MM.1S (cell line): ENCODE measurements around the gene KIAA1217.

Source experiments
- DNase-seq: peaks from one replicate; pipeline ENCODE4 v3.0.0-alpha.2; 2015
- H2AFZ ChIP-seq: fragments of 300-600 bp; sonication (generic); 2 replicates; pipeline ENCODE4 v1.6.0; 2016; ENCODE audit warnings: antibody characterized with exemption, low read length
- H3F3A ChIP-seq: fragments of 300-600 bp; sonication (generic); 2 replicates; pipeline ENCODE4 v1.6.1; 2016; ENCODE audit warnings: mild to moderate bottlenecking, antibody characterized with exemption, low read length, moderate library complexity, mixed read lengths; ENCODE audit not compliant: insufficient read depth
- H3K27ac ChIP-seq: fragments of 300-600 bp; sonication (generic); 2 replicates; pipeline ENCODE4 v1.5.1; 2016; ENCODE audit warnings: mild to moderate bottlenecking, low read length
- H3K27me3 ChIP-seq: fragments of 300-600 bp; sonication (generic); replicated peaks from 2 replicates; pipeline ENCODE4 v1.6.0; 2016; ENCODE audit warnings: low read length; ENCODE audit not compliant: insufficient read depth
- H3K36me3 ChIP-seq: fragments of 300-600 bp; sonication (generic); replicated peaks from 2 replicates; pipeline ENCODE4 v1.6.1; 2016; ENCODE audit warnings: mild to moderate bottlenecking, low read length, mixed read lengths; ENCODE audit not compliant: insufficient read depth
- H3K4me1 ChIP-seq: fragments of 300-600 bp; sonication (generic); 2 replicates; pipeline ENCODE4 v1.6.1; 2016; ENCODE audit warnings: low read length, mixed read lengths
- H3K4me2 ChIP-seq: fragments of 300-600 bp; sonication (generic); 2 replicates; pipeline ENCODE4 v1.6.0; 2016; ENCODE audit warnings: low read depth, low read length
- H3K4me3 ChIP-seq: fragments of 300-600 bp; sonication (generic); 2 replicates; pipeline ENCODE4 v1.5.1; 2016; ENCODE audit warnings: low read length, mixed read lengths
- H3K79me2 ChIP-seq: fragments of 300-600 bp; sonication (generic); 2 replicates; pipeline ENCODE4 v1.6.1; 2016; ENCODE audit warnings: mixed run types, low read length, mixed read lengths
- H3K9ac ChIP-seq: fragments of 300-600 bp; sonication (generic); 2 replicates; pipeline ENCODE4 v1.6.1; 2016; ENCODE audit warnings: low read length, mixed read lengths
- H3K9me2 ChIP-seq: fragments of 300-600 bp; sonication (generic); replicated peaks from 2 replicates; pipeline ENCODE4 v1.6.1; 2016; ENCODE audit warnings: mild to moderate bottlenecking, low read length, mixed read lengths; ENCODE audit not compliant: insufficient read depth
- H3K9me3 ChIP-seq: fragments of 300-600 bp; sonication (generic); replicated peaks from 2 replicates; pipeline ENCODE4 v1.6.1; 2016; ENCODE audit warnings: mild to moderate bottlenecking, low read length, mixed read lengths; ENCODE audit not compliant: insufficient read depth
- H4K20me1 ChIP-seq: fragments of 300-600 bp; sonication (generic); 2 replicates; pipeline ENCODE4 v1.6.1; 2016; ENCODE audit warnings: mild to moderate bottlenecking, low read length, moderate library complexity, mixed read lengths; ENCODE audit not compliant: insufficient read depth
- EZH2 ChIP-seq: fragments of 300-600 bp; sonication (generic); optimal IDR thresholded peaks from 2 replicates; pipeline ENCODE3; 2017; ENCODE audit warnings: low read depth, mild to moderate bottlenecking, antibody characterized with exemption, low read length, mixed read lengths
- EZH2phosphoT487 ChIP-seq: fragments of 300-600 bp; sonication (generic); IDR thresholded peaks from 2 replicates; pipeline ENCODE4 v1.6.1; 2018; ENCODE audit warnings: antibody characterized with exemption, low read length
- TF ChIP-seq, protein P1 (sequence below): fragments of 300-600 bp; sonication (generic); IDR thresholded peaks from 2 replicates; pipeline ENCODE4 v1.5.1; 2016; ENCODE audit warnings: antibody characterized with exemption, low read length, mixed read lengths

Gene KIAA1217

DNA sequence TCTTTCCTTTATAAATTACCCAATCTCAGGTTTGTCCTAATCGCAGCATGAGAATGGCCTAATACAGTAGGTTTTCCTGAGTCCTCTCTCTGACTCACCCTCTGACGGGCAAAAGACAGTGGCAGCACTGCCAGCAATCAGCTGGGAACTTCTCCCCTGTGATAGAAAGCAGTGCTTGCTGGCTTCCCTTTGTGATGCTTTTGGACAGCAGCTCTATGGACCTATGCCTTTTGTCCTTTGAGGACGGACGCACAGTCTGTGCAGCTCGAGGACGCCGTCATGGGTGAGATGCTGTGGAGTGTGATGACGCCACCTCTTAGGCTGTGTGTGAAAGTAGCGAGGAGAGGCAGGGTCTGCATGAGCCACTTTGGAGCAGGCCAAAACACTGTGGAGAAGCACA lies 68.8 kb downstream of the KIAA1217 start:
- Histone ChIP-seq H3K4me2 (no peak overlapping the region), H3K4me3 (no peak overlapping the region), H3K36me3 (no peaks in the 10 kb centered on the region), H2AFZ (no peak overlapping the region), H3K27me3 (no peaks in the 10 kb centered on the region), H3K79me2 (no peaks in the 10 kb centered on the region), H3K27ac (no peak overlapping the region), H3K4me1 (no peaks in the 10 kb centered on the region), H3K9ac (no peak overlapping the region), H3F3A (no peaks in the 10 kb centered on the region), H4K20me1 (no peaks in the 10 kb centered on the region), H3K9me3 (no peaks in the 10 kb centered on the region), H3K9me2 (no peaks in the 10 kb centered on the region)
- no peak for TF ChIP-seq EZH2phosphoT487
- no peak for TF ChIP-seq EZH2
- TF ChIP-seq, protein P1, sequence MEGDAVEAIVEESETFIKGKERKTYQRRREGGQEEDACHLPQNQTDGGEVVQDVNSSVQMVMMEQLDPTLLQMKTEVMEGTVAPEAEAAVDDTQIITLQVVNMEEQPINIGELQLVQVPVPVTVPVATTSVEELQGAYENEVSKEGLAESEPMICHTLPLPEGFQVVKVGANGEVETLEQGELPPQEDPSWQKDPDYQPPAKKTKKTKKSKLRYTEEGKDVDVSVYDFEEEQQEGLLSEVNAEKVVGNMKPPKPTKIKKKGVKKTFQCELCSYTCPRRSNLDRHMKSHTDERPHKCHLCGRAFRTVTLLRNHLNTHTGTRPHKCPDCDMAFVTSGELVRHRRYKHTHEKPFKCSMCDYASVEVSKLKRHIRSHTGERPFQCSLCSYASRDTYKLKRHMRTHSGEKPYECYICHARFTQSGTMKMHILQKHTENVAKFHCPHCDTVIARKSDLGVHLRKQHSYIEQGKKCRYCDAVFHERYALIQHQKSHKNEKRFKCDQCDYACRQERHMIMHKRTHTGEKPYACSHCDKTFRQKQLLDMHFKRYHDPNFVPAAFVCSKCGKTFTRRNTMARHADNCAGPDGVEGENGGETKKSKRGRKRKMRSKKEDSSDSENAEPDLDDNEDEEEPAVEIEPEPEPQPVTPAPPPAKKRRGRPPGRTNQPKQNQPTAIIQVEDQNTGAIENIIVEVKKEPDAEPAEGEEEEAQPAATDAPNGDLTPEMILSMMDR, result no peak
- no peak for DNase-seq

DNA sequence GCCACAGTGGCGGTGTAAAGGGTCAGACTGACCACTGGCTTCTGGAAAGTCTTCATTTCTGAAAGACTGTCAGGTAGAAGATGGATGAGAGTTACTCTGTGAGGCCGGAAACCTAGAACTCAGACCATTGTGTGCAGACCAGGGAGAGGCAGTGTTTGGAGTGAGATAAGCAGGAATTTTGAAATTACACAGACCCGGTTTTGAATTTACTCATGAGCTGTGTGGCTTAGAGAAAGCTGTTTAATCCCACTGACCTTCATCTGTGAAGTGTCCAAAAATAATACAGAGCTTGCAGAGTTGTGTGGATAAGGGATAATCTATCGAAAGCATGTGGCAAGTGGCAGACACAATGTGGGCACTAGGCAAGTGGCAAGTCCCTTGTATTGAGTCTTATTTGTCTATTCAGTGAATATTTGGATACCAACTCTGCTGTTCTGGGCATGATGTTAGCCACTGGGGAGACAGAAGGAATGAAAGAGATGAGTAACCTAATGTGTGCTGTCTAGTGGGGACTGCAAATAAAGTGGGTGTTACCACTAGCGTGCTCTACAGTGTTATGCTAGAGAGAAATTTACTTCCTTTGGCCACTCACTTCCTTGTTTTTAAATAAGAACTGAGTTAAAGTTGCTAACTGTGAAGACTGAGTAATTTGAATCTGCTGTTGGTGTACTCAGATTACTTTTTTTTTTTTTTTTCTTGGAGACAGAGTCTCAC lies 69.4 kb downstream of the KIAA1217 start:
- DNase-seq, result no peak
- no peaks in the 10 kb centered on the region for H3K4me1 ChIP-seq
- no peaks in the 10 kb centered on the region for H3K9me3 ChIP-seq
- no peak overlapping the region for H3K4me2 ChIP-seq
- no peaks in the 10 kb centered on the region for H3K79me2 ChIP-seq
- TF ChIP-seq EZH2phosphoT487 (no peak), EZH2 (no peak)
- TF ChIP-seq, protein P1, result no peak
- H2AFZ ChIP-seq, result no peak overlapping the region
- H3K27me3 ChIP-seq, result no peaks in the 10 kb centered on the region
- no peak overlapping the region for H3K27ac ChIP-seq
- H4K20me1 ChIP-seq, result no peaks in the 10 kb centered on the region
- no peak overlapping the region for H3K4me3 ChIP-seq
- no peaks in the 10 kb centered on the region for H3K36me3 ChIP-seq
- H3K9me2 ChIP-seq, result no peaks in the 10 kb centered on the region
- H3K9ac ChIP-seq, result no peak overlapping the region
- no peaks in the 10 kb centered on the region for H3F3A ChIP-seq

DNA sequence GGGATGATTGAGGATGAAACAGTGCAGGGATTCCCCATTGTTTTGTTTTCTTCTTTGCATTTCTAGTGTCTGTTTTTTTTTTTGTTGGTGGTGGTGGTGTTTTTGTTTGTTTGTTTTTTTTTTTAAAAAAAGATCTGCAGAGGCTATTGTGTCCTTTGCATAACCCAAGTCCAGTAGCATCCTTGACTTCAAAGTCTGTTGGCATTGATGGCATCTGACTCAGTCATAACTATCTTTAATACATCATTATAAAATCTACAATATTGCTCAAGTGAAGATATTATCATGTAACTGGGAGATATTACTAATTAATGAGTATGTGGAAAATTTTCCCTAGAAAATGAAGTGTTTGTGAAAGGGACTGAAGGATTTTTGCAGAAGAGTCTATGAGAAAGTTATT lies 70.2 kb downstream of the KIAA1217 start:
- TF ChIP-seq, protein P1, result no peak
- no peak for TF ChIP-seq EZH2phosphoT487
- TF ChIP-seq EZH2, result no peak
- DNase-seq, result no peak
- no peak overlapping the region for H2AFZ ChIP-seq
- H3K9ac ChIP-seq, result no peak overlapping the region
- H3K9me3 ChIP-seq, result no peaks in the 10 kb centered on the region
- H3K79me2 ChIP-seq, result no peaks in the 10 kb centered on the region
- no peak overlapping the region for H3K4me2 ChIP-seq
- H3K27me3 ChIP-seq, result no peaks in the 10 kb centered on the region
- no peaks in the 10 kb centered on the region for H3K36me3 ChIP-seq
- no peaks in the 10 kb centered on the region for H3F3A ChIP-seq
- H3K9me2 ChIP-seq, result no peaks in the 10 kb centered on the region
- no peaks in the 10 kb centered on the region for H4K20me1 ChIP-seq
- H3K27ac ChIP-seq, result no peak overlapping the region
- H3K4me3 ChIP-seq, result no peak overlapping the region
- no peaks in the 10 kb centered on the region for H3K4me1 ChIP-seq
